GM19043 (cell line): Measurements from ENCODE around the gene MSI2.
A peak's percentile ranks its signal among the peaks of the same experiment; 100 is the strongest.

Experiments
- ATAC-seq: cut with Tn5 transposase; IDR thresholded peaks from one replicate; pipeline ENCODE4 v1.9.1; 2021; ENCODE audit warnings: low read depth; ENCODE audit not compliant: unreplicated experiment

Gene MSI2

GRCh38 chr17:57338257-57338914 lies 82.1 kb downstream of the MSI2 start:
- peak; percentile 62 for ATAC-seq

GRCh38 chr17:57340160-57340981 lies 84.0 kb downstream of the MSI2 start:
- ATAC-seq = no peak

GRCh38 chr17:57341611-57342540 lies 85.6 kb downstream of the MSI2 start:
- no peak for ATAC-seq

DNA sequence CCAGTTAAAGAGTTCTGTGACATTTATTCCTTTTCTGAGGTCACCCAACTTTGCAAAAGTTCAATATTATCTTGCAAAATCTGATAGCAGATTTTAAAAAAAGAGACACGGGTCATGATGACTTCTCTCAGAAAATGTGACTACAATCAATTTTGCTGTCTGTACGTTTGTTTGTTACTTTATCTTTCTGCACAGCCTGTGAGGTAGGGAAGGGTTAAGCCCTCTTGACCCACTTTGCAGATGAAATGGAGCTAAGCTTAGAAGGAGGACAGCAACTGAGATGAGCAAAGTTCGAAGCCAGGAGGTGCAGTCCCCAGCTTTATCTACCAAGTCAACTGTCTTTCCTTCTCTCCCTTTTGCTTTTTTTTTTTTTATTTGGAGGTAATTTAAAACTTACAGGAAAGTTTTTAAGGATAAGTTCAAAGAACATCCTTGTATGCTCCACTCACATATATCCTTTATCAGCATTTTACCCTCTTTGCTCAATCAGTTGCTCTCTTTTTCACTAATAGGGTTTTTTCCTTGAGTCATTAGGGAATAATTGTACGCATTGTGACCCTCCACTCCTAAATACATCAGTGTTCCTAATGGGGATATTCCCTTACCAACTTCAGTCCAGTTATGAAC lies 86.8 kb downstream of the MSI2 start:
- no peak for ATAC-seq

GRCh38 chr17:57343717-57344116 lies 87.4 kb downstream of the MSI2 start:
- no peak for ATAC-seq

GRCh38 chr17:57344261-57344660 lies 87.9 kb downstream of the MSI2 start:
- ATAC-seq = no peak

GRCh38 chr17:57349541-57350247 lies 93.4 kb downstream of the MSI2 start:
- no peak for ATAC-seq

GRCh38 chr17:57350266-57350665 lies 93.9 kb downstream of the MSI2 start:
- no peak for ATAC-seq

DNA sequence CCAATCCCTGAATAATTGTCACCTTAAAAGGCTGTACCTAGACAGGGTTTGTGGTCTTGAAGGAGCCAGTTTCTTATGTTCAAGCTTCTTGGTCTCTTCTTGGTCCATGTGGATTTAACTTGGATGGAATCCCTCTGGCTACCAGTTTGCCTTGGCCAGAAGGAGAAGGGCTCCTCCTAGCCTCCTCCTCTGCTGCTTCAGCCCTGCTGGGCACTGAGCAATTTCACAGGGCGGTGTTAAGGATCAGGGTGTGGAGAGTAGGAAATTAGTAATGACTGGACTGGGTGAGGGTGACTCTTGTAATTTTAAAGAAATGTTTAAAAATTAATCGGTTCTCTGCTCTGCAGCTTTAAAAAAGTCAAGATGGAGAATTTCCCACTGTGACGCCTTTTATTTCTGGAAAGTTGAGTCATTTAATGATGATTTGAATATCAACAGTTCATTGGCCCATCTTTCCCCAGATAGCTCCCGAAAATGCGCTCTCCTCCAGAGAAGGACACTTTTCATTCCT lies 96.4 kb downstream of the MSI2 start:
- ATAC-seq = no peak

- no peak for ATAC-seq
These were observed 98.3 kb downstream of the MSI2 start for GRCh38 chr17:57354673-57355072.

DNA sequence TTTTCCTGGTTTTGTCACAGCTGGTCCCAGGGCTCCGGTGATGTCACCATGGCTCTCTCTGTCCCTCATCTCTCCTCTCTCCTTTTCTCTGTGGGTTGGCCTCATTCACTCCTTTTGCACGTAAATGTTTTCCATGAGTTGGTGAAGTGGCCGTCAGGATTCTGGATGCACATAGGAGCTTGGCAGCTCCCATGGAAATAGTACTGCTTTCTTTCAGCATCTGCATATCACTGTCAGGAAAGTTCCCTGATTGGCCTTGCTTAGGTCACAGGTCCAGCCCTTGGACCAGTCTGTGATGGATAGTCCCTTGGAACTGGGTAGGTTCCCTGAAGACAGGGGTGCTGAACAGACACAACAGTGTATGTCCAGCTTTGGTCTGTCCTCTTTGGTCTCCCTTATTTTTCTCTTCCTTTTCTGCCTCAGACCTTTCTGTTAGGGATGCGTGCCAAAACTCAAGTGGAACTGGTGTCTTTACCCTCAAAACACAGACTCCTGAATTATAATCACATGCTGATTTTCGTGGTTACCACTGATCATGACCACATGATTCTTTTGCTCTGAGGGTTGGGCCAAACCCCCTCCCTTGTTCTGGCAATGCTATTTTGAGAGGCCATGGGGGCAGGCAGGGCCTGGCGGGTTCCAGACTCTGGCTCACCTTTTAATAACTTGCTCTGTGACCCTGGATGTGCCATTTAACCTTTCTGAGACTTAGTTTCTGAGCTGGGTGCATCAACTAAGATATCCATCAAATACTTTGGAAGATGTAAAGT lies 99.0 kb downstream of the MSI2 start:
- ATAC-seq = no peak

DNA sequence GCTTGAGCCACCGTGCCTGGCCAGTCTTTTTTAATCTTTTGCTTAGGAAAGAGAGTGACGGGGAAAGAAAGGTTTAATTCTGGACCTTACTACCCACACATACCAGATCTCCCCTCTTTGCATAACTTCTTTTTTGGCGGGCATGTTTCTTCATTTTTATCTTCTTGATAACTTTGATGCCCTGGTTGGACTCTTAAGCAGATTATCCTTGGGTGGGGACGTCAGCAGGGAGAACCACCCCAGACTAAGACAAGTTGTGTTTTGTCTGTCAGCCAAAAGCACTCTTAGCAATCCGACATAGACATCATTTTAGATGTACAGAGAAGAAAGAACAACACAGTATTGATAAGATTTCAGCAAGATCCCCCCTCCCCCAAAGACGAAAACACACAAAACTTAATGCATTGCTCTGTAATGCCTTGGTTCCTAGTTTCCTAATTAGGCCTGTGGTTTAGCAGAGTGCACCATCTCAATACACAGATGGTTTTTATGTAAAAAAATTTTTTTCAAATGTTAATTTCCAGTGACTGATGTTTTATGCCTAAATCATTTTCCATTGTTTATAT lies 99.9 kb downstream of the MSI2 start:
- no peak for ATAC-seq

DNA sequence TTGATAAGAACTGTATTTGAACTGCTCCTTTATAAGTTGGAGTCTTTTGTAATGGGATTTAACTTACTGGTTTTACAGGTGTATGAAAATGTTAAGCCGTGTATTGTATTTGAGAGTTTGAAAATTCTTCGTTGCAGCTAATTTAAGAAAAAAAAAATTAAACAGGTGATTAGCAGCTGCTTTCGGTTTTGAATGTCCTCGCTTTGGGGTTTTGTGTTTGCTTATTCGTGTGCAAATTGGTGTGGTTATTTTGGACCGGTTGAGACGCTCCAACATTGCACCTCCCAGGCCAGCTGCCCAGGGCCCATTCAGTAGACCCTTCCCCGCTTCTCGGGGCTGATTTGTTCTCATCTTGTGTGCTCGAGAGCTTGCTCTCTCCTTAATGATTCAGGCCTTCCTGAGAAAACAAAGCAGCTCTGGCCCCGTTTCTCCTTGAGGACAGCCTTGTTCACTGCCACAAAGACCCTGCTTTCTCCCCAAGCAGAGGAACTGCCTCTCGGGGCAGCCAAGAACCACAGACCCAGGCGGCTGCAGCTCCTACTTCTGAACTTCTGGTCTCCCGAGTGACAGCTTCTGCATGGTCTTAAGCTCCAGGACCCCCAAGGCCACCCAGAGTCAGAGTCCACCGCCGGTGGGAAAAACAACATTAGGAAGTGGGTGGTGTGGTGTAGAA lies 100.5 kb downstream of the MSI2 start:
- no peak for ATAC-seq

DNA sequence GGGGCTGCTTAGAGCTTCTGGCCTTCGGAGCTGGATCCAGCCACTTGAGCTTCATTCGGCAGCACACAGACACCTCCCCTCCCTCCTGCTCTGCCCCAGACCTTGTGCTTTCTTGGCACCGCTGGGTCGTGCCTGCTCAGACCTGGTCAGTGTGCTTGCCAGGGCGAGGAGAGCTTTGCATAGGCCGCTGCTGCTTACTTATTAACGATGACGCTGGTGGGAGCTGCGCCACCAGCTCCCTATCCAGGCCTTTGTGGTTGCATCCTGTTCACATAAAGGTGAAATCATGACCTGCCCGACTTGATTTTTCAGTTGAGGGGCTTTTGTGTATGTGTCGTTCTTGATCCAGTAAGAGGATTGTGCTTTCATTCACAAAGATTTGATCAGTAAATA lies 101.1 kb downstream of the MSI2 start:
- peak; percentile 53 for ATAC-seq

GRCh38 chr17:57357830-57358430 lies 101.6 kb downstream of the MSI2 start:
- peak; percentile 46 for ATAC-seq

DNA sequence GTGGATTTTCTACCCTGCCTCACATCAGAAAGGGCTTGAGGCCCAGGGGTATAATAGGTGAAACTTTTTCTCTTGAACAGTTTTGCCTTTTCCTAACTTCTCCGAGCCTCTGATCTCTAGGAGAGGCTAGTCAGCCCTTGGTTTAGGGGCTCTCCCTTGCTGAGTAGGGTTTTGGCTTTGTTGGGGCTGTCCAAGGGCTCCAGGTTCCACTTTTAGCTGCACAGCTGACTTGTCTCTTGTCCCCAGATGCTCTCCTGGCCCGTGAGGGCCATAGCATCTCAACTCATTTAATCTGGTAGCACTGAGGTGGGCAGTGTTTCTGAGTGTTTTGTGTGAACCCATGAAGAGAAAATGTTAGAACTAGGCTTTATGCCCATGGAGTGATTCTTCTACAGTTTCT lies 103.9 kb downstream of the MSI2 start:
- no peak for ATAC-seq

- no peak for ATAC-seq
These were observed 106.7 kb downstream of the MSI2 start for GRCh38 chr17:57362797-57363556.
